ENCODE results near the gene PCMT1. TPM values are rescaled to one million over a fixed set of nuclear protein-coding genes. Genes with fewer than 3 reads are reported as not detected.

PCMT1 gene
- total and polyA plus RNA-seq, 10 of the 15 experiments (the other 5 are each of a cell fraction or from before 2014, with no cell fraction given): 48.5 to 126 (median 81.2) TPM

DNA sequence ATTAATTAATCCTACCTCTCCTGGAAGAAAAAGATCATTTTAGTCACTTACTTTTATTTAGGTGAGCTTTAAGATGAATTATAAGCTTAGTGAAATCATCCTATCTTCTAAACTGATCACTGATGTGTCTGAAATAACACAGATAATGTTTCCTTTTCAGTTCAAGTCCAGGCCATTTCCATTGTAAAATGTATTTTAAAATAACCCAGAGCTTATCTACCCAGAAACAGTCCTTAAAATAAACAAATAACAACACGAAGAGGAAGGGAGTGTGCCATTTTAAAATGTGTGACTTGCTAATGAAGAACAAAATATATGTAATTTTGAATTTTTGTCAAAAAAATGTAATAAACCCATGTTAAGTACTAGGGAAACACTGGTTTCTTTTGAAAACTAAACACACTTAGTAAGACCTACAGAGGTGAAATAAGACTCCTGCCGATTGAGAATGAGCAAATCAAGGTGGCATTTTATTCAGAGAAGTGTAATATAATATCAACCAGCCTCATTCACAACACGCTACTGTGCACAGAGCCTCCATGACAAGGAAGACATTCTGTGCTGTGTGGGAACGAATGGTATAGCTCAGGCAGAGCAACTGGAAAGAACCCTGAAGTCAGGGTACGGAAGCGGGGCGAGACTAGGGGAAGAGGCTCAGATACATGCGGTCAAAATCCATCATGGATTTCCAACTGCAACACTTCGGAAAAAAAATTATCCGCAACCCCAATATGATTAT is 106.9 kb downstream of the PCMT1 start:
- Histone ChIP-seq H4K20me1 (ENCODE audit: control insufficient read depth, insufficient read depth) (no peaks in the 10 kb centered on the region), H3K4me2 (ENCODE audit: control insufficient read depth, insufficient read depth) (no peak overlapping the region), H2AFZ (ENCODE audit: control insufficient read depth, low read depth, low read length) (no peak overlapping the region), H3K79me2 (ENCODE audit: control insufficient read depth, insufficient read depth, low read length) (no peaks in the 10 kb centered on the region), H3K4me1 (ENCODE audit: control insufficient read depth, insufficient read depth, low read length) (peaks cover 7% of the 10 kb centered on the region), H3K36me3 (ENCODE audit: control insufficient read depth in 2 of 2, insufficient read depth in 2 of 2, low read length in 1 of 2) (no peaks in the 10 kb centered on the region), H3K9ac (ENCODE audit: control insufficient read depth, insufficient read depth, low read length) (no peak overlapping the region), H3K4me3 (no peak overlapping the region), H3K27ac (ENCODE audit: control insufficient read depth, insufficient read depth) (no peak overlapping the region), H3K9me3 (replicated peaks; ENCODE audit: control insufficient read depth, insufficient read depth, low read length) (no peaks in the 10 kb centered on the region), H3K27me3 (replicated peaks in 1 of 2; ENCODE audit: control insufficient read depth in 2 of 2, insufficient read depth in 2 of 2, low read length in 1 of 2) (peaks cover 5 to 7% of the 10 kb centered on the region in 2 experiments; a peak in 3 of 4 replicates)
- RAD21 ChIA-PET (ENCODE audit: unreplicated experiment): no interaction called here
- CTCF ChIA-PET: interaction anchor here (0.9 to 1.4 kb wide), 2 partner anchors 20 to 21 kb away, joined by 3 read pairs; no protein-coding TSS in a partner anchor
- TF ChIP-seq, protein P1, sequence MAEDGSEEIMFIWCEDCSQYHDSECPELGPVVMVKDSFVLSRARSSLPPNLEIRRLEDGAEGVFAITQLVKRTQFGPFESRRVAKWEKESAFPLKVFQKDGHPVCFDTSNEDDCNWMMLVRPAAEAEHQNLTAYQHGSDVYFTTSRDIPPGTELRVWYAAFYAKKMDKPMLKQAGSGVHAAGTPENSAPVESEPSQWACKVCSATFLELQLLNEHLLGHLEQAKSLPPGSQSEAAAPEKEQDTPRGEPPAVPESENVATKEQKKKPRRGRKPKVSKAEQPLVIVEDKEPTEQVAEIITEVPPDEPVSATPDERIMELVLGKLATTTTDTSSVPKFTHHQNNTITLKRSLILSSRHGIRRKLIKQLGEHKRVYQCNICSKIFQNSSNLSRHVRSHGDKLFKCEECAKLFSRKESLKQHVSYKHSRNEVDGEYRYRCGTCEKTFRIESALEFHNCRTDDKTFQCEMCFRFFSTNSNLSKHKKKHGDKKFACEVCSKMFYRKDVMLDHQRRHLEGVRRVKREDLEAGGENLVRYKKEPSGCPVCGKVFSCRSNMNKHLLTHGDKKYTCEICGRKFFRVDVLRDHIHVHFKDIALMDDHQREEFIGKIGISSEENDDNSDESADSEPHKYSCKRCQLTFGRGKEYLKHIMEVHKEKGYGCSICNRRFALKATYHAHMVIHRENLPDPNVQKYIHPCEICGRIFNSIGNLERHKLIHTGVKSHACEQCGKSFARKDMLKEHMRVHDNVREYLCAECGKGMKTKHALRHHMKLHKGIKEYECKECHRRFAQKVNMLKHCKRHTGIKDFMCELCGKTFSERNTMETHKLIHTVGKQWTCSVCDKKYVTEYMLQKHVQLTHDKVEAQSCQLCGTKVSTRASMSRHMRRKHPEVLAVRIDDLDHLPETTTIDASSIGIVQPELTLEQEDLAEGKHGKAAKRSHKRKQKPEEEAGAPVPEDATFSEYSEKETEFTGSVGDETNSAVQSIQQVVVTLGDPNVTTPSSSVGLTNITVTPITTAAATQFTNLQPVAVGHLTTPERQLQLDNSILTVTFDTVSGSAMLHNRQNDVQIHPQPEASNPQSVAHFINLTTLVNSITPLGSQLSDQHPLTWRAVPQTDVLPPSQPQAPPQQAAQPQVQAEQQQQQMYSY (CRISPR knock-in tag; IDR thresholded peaks at IDR 0.05): no peak
- no peak for TF ChIP-seq ATF2 (IDR thresholded peaks at IDR 0.05; ENCODE audit: low read length)
- TF ChIP-seq NFIC (IDR thresholded peaks at IDR 0.05; ENCODE audit: low read depth, low read length): no peak
- no peak for TF ChIP-seq CHD4 (IDR thresholded peaks at IDR 0.05)
- FAIRE-seq (no peak), DNase-seq (ENCODE audit: low read depth, low spot score) (no peak), ATAC-seq (no peak)
- WGBS (ENCODE audit: insufficient coverage, insufficient replicate concordance, low lambda C conversion rate, missing lambda C conversion rate): 60% methylated on average over 10 of the region's 10 CpGs
- POLR2A ChIA-PET: no interaction called here
- BruUV-seq (replicated peaks): no TSS peak
- in situ Hi-C loops (cut with MboI): no loop called here
- SMC1A ChIA-PET (ENCODE audit: uncharacterized antibody, unreplicated experiment): no interaction called here
- intact Hi-C loops (cut with micrococcal nuclease; ENCODE audit: unreplicated experiment): no loop called here
